ENCODE results near the gene C5orf47.

Gene C5orf47

DNA sequence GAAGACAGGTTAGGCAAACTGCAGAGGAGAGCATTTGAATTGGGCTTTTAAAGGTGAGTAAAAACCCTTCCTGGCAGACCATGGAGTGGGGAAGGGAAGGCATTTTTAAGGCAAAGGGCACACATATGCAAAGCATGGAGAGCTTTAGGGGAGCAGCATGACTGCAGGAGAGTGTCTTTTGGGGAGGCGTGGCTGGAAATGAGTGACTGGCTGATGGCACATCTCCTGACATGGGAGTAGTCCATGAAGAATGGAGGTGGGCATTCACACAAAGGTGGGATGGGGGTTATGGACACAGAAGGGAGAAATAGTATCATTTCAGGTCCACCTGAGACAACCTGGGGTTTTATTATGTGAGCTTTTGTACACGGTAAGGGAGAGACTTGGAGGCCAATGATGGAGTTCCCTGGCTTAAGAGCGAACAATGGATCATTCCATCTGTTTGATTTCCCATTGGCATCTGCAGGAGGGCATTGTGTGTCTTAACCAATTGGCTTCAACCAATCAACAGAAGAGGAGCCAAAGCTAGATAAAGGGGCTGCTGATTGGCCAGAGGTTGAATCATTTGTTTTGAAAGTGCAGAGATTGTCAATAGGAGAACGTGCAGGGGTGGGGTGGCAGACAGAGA lies 58.6 kb downstream of the C5orf47 start:
- TF ChIP-seq, protein P1, sequence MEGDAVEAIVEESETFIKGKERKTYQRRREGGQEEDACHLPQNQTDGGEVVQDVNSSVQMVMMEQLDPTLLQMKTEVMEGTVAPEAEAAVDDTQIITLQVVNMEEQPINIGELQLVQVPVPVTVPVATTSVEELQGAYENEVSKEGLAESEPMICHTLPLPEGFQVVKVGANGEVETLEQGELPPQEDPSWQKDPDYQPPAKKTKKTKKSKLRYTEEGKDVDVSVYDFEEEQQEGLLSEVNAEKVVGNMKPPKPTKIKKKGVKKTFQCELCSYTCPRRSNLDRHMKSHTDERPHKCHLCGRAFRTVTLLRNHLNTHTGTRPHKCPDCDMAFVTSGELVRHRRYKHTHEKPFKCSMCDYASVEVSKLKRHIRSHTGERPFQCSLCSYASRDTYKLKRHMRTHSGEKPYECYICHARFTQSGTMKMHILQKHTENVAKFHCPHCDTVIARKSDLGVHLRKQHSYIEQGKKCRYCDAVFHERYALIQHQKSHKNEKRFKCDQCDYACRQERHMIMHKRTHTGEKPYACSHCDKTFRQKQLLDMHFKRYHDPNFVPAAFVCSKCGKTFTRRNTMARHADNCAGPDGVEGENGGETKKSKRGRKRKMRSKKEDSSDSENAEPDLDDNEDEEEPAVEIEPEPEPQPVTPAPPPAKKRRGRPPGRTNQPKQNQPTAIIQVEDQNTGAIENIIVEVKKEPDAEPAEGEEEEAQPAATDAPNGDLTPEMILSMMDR (IDR thresholded peaks at IDR 0.05; ENCODE audit: low read depth, low read length, missing control alignments), result no peak
- DNase-seq (ENCODE audit: low read depth), result no peak
- in situ Hi-C loops (cut with HindIII; ENCODE audit: low sequenced_read_pairs), result loop anchor here (25.0 kb wide), 1 partner anchor 265 kb away; no protein-coding TSS in a partner anchor
- H3K4me3 ChIP-seq (ENCODE audit: low read depth, low read length), result no peak overlapping the region

DNA sequence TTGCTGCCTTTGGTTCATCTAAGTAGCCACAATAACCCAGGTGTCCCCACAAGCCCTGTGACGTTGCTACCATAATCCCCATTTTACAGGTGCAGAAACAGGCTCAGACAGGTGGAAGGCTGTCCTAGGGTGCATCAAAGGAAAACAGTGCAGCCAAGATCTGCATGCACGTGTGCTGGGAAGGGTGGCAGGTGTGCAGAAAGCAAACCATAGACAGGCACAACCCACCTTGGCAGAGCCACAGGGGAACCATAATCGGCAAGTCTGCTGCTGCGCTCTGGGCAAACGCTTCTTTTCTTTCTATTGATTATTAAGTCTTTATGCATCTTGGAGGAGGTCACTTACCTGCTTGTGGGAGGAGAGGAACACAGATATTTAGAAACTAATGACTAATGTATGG lies 63.7 kb downstream of the C5orf47 start:
- in situ Hi-C loops (cut with HindIII; ENCODE audit: low sequenced_read_pairs), result no loop called here
- no peak for DNase-seq (ENCODE audit: low read depth)
- no peak overlapping the region for H3K4me3 ChIP-seq (ENCODE audit: low read depth, low read length)
- TF ChIP-seq, protein P1 (IDR thresholded peaks at IDR 0.05; ENCODE audit: low read depth, low read length, missing control alignments), result no peak

DNA sequence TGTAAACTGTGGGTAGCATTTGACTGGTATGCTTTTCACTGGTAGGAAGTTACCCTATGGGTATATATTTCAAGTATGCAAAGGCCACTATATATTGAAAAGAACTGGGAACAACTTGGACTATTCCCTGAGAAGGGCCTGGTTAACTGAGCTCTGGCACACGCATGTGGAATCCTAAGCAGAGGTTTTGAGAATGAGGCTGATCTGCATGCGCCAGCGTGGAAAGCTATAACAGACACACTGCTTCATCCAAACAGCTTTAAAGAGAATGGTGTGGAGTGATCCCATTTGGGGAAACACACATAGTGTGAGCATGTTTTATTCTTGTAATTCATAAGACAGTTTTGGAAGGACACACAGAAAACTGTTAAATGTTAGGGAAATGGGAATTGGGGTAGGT lies 64.9 kb downstream of the C5orf47 start:
- in situ Hi-C loops (cut with HindIII; ENCODE audit: low sequenced_read_pairs), result no loop called here
- TF ChIP-seq, protein P1 (IDR thresholded peaks at IDR 0.05; ENCODE audit: low read depth, low read length, missing control alignments), result no peak
- DNase-seq (ENCODE audit: low read depth), result no peak
- no peak overlapping the region for H3K4me3 ChIP-seq (ENCODE audit: low read depth, low read length)

All from astrocyte of the cerebellum (primary cell).